ENCODE measurements around the gene OR5L1.

The OR5L1 gene

DNA sequence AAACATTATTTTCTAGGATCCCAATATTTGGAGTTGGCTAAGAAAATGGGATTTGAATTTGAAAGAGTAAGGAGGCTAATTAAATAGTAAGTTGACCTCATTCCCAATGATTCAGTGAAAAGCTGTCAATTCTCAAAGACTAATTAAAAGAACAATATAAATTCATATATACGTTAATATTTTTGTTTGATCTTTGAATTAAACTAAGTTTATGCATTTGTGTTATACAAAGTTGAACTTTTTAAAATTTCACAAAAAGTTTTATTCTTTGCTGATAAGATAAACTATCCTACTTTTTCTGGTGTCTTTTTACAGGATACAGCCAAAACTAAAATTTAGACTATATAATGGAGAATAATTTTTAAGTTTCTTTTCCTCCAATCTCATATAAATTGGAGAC, at the start of gene OR5L1:
Gene OR5L1 (plus strand): TSS at position 301 of the 400 bp plus-strand sequence. CDS start 100 bp downstream, outside the sequence.
- DNase-seq = no peak

DNA sequence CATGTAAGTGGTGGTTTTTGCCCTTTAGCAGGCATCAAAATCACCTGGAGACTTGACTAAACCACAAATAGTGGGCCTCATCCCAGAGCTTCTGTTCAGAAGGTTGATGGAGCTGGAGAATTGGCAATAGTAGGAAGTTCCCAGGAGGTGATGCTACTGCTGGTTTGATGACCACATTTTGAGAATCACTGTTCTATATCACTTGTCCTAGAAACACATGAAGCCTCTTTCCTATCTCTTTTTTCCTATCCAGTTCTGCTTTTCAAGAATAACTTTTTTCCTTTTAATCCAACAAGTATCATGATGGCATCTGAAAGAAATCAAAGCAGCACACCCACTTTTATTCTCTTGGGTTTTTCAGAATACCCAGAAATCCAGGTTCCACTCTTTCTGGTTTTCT, 38.0 kb upstream of the OR5L1 start, which contains the start of gene OR5D13:
Gene OR5D13 (plus strand): TSS at position 301 of the 400 bp plus-strand sequence. CDS start 0 bp downstream, at position 301.
- DNase-seq = no peak

DNA sequence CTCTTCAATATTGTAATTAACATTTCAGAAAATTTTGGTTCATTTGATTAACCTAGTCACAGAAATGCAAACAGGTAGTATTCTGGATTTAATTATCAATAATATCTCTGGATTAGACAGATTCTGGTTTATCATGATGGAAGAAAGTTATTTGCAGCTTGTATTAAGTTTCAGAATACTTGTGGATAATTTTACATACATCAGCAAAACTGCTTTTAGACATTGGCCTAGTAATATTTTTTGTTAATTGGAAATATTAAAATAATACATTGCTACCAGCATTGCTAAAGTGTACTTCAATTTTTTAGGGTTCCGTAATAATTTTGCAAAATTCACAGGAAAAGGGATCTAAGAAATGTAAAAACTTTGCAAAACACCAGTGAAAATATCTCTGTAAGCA, 19.6 kb upstream of the OR5L1 start:
- DNase-seq = no peak

- DNase-seq = no peak
Observed at GRCh38 chr11:55793321-55793720, 17.8 kb upstream of the OR5L1 start.

DNA sequence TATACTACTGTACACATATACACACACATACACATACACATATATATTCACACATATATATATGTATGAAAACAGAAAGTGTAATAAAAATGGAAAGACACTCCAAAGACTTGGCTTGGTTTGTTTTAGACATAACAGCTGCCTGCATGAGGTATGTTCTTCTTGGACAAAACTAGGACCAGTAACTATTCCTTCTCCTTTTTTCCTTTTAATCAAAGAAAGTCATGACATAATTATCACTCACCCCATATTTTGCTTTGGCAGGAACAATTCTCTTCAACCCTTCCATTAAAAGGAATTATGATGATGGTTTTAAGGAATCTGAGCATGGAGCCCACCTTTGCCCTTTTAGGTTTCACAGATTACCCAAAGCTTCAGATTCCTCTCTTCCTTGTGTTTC, 15.9 kb upstream of the OR5L1 start, which contains the start of gene OR5D14:
Gene OR5D14 (plus strand): TSS at position 301 of the 400 bp plus-strand sequence. CDS start 0 bp downstream, at position 301.
- DNase-seq = no peak

GRCh38 chr11:55806248-55806647, 4.9 kb upstream of the OR5L1 start:
- no peak for DNase-seq

DNA sequence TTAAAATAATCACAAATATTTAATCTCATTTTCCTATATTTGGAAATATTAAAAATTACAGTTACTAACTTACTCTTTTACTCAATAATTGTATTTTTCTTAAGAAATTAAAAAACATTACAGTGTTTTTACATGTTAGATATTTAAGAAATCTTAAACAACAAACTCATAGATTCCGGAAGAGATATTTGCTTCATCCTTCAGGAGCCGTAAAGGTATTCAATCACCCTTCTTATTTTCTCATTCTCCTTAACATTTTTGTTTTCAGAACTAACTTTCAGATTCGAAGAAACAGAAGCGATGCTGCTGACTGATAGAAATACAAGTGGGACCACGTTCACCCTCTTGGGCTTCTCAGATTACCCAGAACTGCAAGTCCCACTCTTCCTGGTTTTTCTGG, 8.2 kb downstream of the OR5L1 start, which contains the start of gene OR5D18:
Gene OR5D18 (plus strand): TSS at position 301 of the 400 bp plus-strand sequence. CDS start 0 bp downstream, at position 301.
- no peak for DNase-seq

DNA sequence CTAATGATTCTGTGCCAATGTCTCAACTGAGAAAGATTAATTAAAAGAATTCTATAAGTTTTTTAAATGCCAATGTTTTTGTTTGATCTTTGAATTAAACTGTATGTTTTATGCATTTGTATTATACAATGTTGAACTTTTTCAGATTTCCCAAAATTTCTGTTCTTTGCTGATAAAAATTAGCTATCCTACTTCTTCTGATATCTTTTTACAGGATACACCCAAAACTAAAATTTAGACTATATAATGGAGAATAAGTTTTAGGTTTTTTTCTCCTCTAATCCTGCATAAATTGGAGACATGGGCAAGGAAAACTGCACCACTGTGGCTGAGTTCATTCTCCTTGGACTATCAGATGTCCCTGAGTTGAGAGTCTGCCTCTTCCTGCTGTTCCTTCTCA, 15.8 kb downstream of the OR5L1 start, which contains the start of gene OR5L2:
Gene OR5L2 (plus strand): TSS at position 301 of the 400 bp plus-strand sequence. CDS start 0 bp downstream, at position 301.
- DNase-seq = no peak

DNA sequence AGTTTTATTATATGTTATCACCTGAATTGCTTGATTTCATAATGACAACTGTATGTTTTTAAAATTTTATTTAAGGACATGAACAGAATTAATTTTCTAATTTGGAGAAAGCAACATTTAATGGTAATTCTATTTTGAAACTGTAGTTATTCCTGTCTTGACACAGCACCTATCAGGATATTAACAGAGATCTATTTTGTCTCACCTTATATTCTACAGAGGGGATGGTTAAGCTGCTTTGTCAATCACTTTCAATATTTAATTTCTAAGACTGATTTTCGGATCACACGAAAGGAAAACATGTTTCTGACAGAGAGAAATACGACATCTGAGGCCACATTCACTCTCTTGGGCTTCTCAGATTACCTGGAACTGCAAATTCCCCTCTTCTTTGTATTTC, 27.3 kb downstream of the OR5L1 start, which contains the start of gene OR5D16:
Gene OR5D16 (plus strand): TSS at position 301 of the 400 bp plus-strand sequence. CDS start 0 bp downstream, at position 301.
- no peak for DNase-seq

DNA sequence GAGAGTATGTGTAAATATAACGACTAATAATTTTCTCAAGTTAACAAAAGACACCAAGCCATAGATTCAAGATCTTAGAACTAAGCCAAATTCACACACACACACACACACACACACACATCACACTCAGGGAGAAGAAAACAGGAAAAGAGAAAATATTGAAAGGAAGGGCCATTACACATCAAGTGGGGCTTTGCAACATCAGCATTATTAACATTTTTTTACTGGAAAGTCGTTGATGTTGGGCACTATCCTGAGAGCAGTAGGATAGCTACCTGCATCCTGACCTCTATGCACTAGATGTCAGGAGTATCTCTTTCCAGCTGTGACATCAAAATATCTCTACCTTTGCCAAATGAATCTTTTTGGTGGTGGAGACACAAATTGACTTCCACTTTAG, 36.3 kb downstream of the OR5L1 start:
- no peak for DNase-seq

DNA sequence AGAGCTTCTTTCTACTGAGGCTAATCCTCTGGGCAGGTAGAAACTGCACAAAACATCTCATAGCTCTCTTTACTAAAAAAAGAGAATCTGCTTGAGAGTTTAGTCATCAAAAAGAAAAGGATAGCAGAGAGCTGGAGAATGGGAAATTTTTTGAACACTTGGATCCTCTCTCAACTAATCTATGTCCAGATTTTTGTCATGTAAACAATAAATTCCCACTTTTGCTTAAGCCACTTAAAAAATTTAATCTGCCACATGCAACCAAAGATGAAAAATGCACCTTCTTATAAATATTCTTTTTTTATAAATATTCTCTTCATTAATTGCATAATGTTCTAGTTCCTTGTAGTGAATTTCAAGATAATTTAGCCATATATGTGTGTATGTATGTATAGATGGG, 37.9 kb downstream of the OR5L1 start:
- DNase-seq = no peak

DNA sequence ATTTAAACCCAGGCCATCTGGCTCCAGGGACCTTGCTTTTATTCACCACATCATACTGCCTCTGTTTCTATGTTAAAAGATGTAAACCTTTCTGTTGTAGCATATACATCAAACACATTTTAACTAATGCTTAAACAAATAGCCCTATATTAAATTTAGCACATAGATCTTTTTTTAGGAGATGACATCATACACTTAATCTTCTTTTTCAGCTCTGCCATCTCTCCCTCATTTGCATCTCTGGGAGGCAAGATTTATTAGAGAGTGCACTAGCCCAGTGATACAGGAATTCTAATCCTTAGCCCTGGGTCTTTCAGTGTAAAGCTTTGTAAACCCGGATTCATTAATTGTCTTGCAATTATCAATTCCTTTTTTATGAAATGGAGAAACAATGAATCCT, 41.0 kb downstream of the OR5L1 start:
- DNase-seq = no peak

DNA sequence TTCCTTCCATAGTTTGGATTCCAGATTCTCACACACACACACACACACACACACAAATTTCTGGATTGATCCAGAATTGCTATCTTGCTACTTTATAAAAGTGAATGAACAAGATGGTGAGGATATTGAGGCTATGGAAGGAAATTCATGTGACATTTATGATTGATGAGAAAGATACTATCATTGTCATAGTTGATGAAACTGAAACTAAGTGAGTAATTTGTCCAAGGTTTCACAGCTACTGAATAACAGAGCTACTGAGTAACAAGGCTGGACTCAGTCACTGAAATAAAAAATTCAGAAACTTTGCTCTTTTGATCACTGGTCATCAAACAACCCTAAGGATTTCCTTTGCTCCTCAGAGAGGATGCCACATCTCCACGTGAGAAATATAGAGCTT, 43.5 kb downstream of the OR5L1 start:
- DNase-seq = no peak
